Left ventricle myocardium inferior (tissue), 1 donor: ENCODE results near the gene NAMPT. TPM values are rescaled to one million over a fixed set of nuclear protein-coding genes. Genes with fewer than 3 reads are reported as not detected.
A peak's percentile ranks its signal among the peaks of the same experiment; 100 is the strongest.
"Not testable (repeated sequence)": the region's sequence is repeated elsewhere in the genome, so short reads cannot be mapped to it uniquely, and the experiment has no call there.

Experiments used
- DNase-seq: peaks from one replicate; pipeline ENCODE4 v3.0.0-alpha.2; 2020
- H3K27ac ChIP-seq: fragments of 200-600 bp; replicated peaks from 2 replicates; pipeline ENCODE4 v1.8.0; 2021
- H3K27me3 ChIP-seq: fragments of 200-600 bp; 2 replicates; pipeline ENCODE4 v1.8.0; 2021; ENCODE audit warnings: low read depth
- H3K36me3 ChIP-seq: fragments of 200-600 bp; 2 replicates; pipeline ENCODE4 v1.8.0; 2021
- H3K4me1 ChIP-seq: fragments of 200-600 bp; 2 replicates; pipeline ENCODE4 v1.8.0; 2021
- H3K4me3 ChIP-seq: fragments of 200-600 bp; 2 replicates; pipeline ENCODE4 v1.8.0; 2021; ENCODE audit warnings: mild to moderate bottlenecking, moderate library complexity
- H3K9me3 ChIP-seq: fragments of 200-600 bp; replicated peaks from 2 replicates; pipeline ENCODE4 v1.8.0; 2021
- intact Hi-C: fragments of 100-400 bp; cut with micrococcal nuclease; formaldehyde crosslinking; loops from one replicate; pipeline ENCODE4 v1.11.0; 2022
- total RNA-seq: library from RNA; stranded (reverse); fragmentation: NEBNext Ultra II Directional; extraction: Animal tissue kit (Norgen Biotek cat#: 25700); gene quantifications from one replicate; pipeline ENCODE4 v1.2.1, GENCODE V29; 2021
- TF ChIP-seq, protein P1 (sequence below): fragments of 200-600 bp; IDR thresholded peaks from 2 replicates; pipeline ENCODE4 v1.8.0; 2021; ENCODE audit warnings: antibody characterized with exemption, mild to moderate bottlenecking, borderline replicate concordance
- donor health status: DM: no; HTN: yes; CAD: no; lungs with severe emphysema.

NAMPT gene
- total RNA-seq, 1 donor from 2014 or later: 123 TPM

GRCh38 chr7:106216923-106217542 lies 67.8 kb downstream of the NAMPT start:
- Histone ChIP-seq H3K27me3 (no peaks in the 10 kb centered on the region), H3K4me3 (peak overlapping the region; percentile 51), H3K27ac (peak overlapping the region; percentile 97), H3K36me3 (no peaks in the 10 kb centered on the region), H3K4me1 (peaks cover 45% of the 10 kb centered on the region), H3K9me3 (peaks cover 3% of the 10 kb centered on the region)
- peak; percentile 71 for DNase-seq
- intact Hi-C loops: loop anchor here (5.0 kb wide), 1 partner anchor 35 kb away; no protein-coding TSS in a partner anchor
- TF ChIP-seq, protein P1, sequence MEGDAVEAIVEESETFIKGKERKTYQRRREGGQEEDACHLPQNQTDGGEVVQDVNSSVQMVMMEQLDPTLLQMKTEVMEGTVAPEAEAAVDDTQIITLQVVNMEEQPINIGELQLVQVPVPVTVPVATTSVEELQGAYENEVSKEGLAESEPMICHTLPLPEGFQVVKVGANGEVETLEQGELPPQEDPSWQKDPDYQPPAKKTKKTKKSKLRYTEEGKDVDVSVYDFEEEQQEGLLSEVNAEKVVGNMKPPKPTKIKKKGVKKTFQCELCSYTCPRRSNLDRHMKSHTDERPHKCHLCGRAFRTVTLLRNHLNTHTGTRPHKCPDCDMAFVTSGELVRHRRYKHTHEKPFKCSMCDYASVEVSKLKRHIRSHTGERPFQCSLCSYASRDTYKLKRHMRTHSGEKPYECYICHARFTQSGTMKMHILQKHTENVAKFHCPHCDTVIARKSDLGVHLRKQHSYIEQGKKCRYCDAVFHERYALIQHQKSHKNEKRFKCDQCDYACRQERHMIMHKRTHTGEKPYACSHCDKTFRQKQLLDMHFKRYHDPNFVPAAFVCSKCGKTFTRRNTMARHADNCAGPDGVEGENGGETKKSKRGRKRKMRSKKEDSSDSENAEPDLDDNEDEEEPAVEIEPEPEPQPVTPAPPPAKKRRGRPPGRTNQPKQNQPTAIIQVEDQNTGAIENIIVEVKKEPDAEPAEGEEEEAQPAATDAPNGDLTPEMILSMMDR: no peak

DNA sequence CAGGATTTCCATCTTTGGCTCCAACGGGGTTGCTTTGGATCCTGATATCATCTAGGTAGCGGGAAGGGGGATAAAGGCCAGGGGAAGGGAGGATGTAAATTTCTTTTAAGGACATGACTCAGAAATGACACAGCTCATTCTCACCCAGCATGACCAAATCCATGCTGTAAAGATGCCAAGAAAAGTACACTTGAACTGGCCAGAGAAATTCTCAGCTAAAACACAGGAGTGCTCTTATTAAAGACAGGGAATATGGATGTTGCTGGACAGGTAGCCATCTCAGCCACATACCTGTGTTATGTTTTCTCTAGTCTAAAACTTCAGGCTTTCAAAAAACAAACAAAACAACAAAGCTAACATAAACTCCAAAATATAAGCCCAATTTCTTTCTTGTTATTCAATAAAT lies 68.3 kb downstream of the NAMPT start:
- TF ChIP-seq, protein P1: no peak
- peak overlapping the region; percentile 97 for H3K27ac ChIP-seq
- intact Hi-C loops: loop anchor here (5.0 kb wide), 1 partner anchor 34 kb away; no protein-coding TSS in a partner anchor
- peak overlapping the region; percentile 51 for H3K4me3 ChIP-seq
- no peaks in the 10 kb centered on the region for H3K36me3 ChIP-seq
- H3K27me3 ChIP-seq: no peaks in the 10 kb centered on the region
- no peak for DNase-seq
- peaks cover 8% of the 10 kb centered on the region for H3K9me3 ChIP-seq
- H3K4me1 ChIP-seq: peaks cover 45% of the 10 kb centered on the region

GRCh38 chr7:106215868-106216516 lies 68.8 kb downstream of the NAMPT start:
- Histone ChIP-seq H3K36me3 (no peaks in the 10 kb centered on the region), H3K9me3 (peaks cover 9% of the 10 kb centered on the region), H3K4me1 (peaks cover 45% of the 10 kb centered on the region), H3K27ac (peak overlapping the region; percentile 97), H3K4me3 (peak overlapping the region; percentile 51), H3K27me3 (no peaks in the 10 kb centered on the region)
- DNase-seq: no peak
- TF ChIP-seq, protein P1: no peak
- intact Hi-C loops: loop anchor here (5.0 kb wide), 1 partner anchor 34 kb away; no protein-coding TSS in a partner anchor

GRCh38 chr7:106208944-106209343 lies 75.8 kb downstream of the NAMPT start:
- H3K4me3 ChIP-seq, DNase-seq, intact Hi-C loops, H3K36me3 ChIP-seq, H3K27ac ChIP-seq, H3K27me3 ChIP-seq: not testable (repeated sequence)
- peaks cover 16% of the 10 kb centered on the region for H3K4me1 ChIP-seq
- peaks cover 18% of the 10 kb centered on the region for H3K9me3 ChIP-seq

DNA sequence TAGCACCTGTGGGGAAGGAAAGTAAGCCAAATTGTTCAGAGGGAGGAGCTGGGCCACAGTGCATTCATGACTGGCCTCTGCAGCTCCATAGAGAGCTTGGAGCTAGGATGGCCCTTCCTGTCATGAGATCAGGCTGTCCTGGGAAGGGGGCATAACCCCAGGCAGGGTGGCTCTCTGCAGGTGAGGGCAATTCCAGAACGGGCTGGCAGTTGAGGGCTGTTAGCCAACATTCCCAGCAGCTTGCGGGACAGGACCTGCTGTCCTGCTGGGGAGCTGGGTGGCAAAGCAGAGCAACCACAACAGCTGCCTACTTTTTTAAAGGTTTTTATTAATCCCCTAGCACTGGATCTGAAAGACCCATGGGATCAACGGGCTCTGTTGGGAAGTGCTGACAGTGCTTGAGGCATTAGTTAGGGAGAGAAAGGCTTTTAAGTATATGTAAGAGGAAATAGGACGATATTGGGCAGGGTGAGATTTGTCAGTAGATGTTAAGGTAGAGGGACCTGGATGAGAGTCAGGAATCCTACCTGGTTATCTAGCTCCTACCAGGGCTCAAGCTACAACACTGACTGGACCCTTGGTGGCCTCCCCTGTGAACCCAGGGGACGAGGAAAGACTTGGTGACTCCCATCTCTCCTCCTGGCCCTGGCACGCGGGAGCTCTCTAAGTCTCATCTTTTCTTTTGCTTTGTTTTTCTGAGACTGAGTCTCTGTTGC lies 77.8 kb downstream of the NAMPT start:
- TF ChIP-seq, protein P1: no peak
- no peaks in the 10 kb centered on the region for H3K27me3 ChIP-seq
- H3K27ac ChIP-seq: peak overlapping the region; percentile 7
- intact Hi-C loops: no loop called here
- DNase-seq: no peak
- H3K36me3 ChIP-seq: no peaks in the 10 kb centered on the region
- peaks cover 14% of the 10 kb centered on the region for H3K9me3 ChIP-seq
- H3K4me1 ChIP-seq: peaks cover 16% of the 10 kb centered on the region
- no peak overlapping the region for H3K4me3 ChIP-seq
